SIG-M5 treated with dmso at 0.1 percent for 504 hours (cell line): ENCODE data around the gene N4BP2.
A peak's percentile ranks its signal among the peaks of the same experiment; 100 is the strongest.

Experiments
- DNase-seq: peaks from one replicate; lab custom pipeline; 2025; ENCODE audit not compliant: unreplicated experiment; lab: John Stamatoyannopoulos, UW

N4BP2 gene

GRCh38 chr4:40149960-40150385, 93.3 kb downstream of the N4BP2 start:
- peak; percentile 87 for DNase-seq

DNA sequence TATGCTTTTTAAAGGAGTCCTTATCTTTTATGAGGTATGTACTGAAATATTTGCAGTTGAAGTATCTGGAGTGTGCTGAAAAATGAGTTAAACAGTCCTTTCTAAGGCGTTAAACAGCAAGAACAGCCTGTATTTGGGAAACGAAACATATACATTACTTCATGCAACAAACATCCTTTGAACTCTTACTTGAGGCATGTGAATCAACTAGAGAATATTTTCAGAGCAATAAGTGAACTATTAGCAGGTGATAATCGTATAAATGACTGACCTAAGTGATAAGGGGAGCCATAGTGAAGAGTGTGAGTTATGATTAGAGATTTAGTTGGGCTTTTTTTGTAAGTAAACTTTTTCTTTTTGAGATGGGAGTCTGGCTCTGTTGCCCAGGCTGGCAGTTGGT, 94.3 kb downstream of the N4BP2 start:
- DNase-seq, result no peak

DNA sequence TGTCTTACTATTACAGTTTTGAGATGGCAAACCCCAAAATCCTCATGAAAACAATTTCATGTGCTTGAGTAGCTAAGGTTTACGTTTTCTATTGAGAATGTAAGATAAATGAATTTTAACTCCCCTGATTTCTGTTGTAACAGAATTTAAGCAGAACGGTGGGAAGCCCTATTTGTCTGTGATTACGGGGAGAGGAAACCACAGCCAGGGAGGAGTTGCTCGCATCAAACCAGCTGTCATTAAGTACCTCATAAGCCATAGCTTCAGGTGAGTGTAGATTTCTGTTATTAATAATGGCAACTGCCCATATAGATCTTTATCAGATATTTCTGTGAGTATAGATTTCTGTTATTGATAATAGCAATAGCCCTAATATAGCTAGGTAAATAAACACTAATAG, 96.0 kb downstream of the N4BP2 start:
- no peak for DNase-seq

DNA sequence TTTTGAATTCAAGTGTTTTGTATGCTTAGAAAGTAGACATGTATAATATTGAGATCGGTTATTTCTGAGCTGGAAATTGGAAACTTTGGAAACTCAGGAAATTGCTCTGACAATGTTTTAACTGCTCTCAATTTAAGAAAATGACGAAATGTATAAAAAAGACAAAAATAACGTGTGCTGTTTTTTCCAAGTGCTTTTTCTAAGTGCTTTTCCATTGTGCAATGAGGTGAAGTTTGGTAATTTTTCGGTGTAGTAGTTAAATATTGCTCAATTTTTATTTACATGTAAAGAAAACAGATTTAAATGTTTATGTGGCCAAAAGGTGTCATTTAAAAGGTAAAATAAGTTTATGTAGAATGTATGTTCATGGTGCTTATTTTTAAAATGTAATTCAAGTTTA, 100.8 kb downstream of the N4BP2 start:
- DNase-seq, result peak; percentile 72

DNA sequence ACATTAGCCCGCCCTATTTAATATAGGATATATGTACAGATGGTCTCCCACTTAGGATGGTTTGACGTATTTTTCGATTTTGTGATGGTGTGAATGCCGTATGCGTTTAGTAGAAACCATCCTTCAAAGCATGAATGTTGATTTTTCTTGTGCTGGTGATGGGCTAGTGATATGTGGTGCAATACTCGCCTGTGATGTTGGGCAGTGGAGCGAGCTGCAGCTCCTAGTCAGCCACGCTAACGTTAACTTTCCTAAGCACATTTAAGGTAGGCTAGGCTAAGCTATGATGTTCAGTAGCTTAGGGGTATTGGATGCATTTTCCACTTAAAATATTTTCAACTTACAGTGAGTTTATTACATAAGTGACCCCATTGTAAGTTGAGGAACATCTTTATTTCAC, 103.6 kb downstream of the N4BP2 start:
- no peak for DNase-seq

GRCh38 chr4:40164459-40164858, 107.8 kb downstream of the N4BP2 start:
- no peak for DNase-seq

DNA sequence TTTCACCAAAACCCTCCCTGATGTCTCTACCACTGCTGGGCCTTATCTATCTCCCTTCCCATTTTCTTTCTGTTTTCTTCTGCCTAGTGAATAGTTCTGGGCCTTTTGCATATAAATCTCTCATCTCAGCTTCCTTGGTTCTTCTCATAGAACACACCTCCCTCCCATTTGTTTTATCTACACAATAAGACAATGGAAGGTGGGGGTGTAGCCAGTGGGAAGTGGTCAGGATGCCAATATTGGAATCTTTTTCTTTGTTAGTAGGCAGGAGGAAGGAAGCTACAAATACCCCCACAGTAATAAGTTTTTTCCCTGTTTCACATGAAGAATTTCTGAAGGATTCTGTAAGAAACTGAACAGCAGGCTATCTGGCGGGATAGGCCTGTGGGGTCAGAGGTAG, 109.3 kb downstream of the N4BP2 start:
- no peak for DNase-seq

DNA sequence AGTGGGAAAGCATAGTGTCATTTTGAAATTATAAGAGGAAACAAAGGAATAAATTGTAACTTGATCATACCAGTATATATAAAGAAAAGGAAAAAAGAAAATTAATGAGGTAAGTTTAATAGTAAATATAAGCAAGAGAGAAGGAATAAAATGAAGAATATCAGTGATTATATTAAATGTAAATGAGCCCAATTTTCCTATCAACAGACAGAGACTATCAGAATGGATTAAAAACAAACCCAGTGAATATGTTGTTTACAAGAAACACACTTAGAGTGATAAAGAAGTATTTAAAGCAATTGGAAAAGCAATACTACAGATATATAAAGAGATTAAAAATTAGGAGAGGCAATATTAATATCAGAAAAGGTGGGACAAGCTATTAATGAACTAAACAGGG, 111.4 kb downstream of the N4BP2 start:
- DNase-seq, result no peak

GRCh38 chr4:40170588-40170987, 113.9 kb downstream of the N4BP2 start:
- no peak for DNase-seq

GRCh38 chr4:40173470-40173875, 116.8 kb downstream of the N4BP2 start:
- DNase-seq, result no peak

DNA sequence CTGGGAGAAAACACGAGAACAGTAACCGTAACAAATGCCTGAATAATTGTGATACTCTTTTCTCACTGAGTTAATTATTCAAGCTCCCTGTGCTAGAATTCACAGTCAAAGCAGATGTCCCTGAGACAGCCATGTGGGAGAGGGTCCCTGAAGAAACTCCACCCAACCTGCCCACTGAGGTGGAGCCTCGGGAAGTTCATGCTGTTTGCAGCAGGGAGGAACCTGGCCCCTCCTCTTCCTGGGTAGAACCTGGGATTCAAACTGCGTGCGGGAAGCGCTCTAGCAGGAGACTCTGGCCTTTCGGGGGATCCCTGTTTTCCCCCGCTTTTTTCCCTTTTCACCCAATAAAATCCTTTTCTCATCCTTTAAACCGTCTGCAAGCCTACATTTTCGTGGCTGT, 120.0 kb downstream of the N4BP2 start:
- DNase-seq, result no peak

- DNase-seq, result no peak
Measured at GRCh38 chr4:40177591-40177990, 120.9 kb downstream of the N4BP2 start.

DNA sequence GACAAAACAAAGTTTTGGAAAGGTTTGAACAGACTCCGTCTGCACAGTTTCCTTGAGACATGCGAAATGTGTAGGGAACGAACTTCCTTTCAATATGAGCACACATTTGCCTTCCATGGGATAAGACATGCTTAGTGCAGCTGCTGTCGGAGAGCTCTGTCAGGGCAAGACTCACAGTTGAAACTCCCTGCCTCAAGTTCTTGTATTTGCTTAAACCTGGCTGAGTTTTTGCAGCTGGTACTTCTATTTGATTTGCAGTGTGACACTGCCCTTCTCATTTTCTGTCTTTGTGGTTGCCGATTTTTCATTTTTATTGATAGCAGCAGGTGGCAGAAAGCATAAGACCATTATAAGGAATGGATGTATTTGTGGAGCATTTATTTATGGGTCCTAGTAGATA, 122.0 kb downstream of the N4BP2 start:
- no peak for DNase-seq

- DNase-seq, result no peak
Measured at GRCh38 chr4:40179360-40179759, 122.7 kb downstream of the N4BP2 start.

GRCh38 chr4:40180356-40180755, 123.7 kb downstream of the N4BP2 start:
- peak; percentile 48 for DNase-seq

DNA sequence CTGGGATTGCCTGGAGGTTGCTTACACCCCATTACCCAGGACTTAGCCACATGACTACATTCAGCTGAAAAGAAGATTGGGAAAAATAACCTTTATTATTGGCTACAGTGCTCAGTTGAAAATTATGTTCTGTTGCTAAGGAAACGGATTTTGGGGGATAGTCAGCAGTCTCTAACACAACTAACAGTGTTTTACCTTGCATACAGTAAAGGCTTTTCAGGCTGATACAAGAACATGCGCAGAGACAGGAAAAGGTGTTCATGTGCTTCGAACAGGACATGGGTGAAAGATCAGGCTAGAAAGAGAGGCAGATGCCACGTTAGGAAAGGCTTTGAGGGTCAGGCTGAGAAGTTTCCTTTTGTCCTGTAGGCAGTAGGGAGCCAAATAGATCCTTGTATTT, 125.4 kb downstream of the N4BP2 start:
- DNase-seq, result no peak

DNA sequence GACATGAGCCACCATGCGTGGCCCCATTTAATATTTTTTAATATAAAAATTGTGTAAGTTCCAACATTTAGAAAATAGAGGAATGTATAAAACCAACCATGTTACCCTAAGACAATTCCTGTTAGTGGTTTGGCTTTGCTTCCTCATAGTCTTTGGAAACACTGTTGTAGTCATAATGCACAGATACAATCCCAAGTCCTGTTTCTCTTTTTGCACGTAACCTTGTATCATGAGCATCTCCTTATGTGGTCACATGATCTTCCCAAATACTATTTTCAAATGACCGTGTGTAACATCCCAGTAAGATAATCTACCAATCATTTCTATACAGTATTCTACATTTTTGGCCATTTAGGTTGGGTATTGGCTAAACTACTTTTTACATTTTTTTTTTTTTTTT, 126.3 kb downstream of the N4BP2 start:
- DNase-seq, result no peak

DNA sequence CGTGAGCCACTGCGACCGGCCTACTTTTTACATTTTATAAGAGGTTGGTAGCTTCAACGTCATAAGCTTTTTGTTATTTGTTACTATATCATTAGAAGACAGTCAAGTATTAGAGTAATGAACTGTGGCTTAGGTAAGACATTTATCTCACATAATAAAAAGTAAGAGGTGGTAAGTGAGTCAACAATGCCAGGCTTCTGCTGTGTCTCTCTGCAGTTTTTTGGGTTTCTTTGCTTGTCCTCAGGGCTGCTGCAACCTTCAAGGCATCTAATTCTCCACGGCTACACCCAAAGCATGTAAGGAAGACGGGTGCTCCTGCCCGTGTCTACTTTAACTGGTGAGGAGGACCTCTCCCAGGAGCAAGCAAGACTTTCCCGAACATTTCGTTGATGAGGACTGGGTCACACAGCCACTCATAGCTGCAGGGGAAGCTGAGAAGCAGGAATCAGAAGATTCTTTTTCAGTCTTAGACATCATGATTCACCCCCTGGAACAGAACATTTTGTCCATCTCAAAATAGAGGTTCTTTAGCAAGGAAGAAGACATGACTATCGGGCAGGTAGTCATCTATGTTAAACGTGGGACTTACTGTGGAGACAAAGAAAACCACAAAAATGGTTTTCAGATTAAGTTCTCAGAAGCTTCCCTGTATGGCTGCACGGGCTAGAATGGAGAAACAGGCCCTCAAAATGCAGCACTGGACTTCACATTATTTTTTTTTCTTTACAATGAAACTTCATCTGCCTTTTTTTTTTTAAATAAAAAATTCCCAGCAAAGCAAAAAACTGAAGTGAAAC, 127.2 kb downstream of the N4BP2 start:
- DNase-seq, result no peak

DNA sequence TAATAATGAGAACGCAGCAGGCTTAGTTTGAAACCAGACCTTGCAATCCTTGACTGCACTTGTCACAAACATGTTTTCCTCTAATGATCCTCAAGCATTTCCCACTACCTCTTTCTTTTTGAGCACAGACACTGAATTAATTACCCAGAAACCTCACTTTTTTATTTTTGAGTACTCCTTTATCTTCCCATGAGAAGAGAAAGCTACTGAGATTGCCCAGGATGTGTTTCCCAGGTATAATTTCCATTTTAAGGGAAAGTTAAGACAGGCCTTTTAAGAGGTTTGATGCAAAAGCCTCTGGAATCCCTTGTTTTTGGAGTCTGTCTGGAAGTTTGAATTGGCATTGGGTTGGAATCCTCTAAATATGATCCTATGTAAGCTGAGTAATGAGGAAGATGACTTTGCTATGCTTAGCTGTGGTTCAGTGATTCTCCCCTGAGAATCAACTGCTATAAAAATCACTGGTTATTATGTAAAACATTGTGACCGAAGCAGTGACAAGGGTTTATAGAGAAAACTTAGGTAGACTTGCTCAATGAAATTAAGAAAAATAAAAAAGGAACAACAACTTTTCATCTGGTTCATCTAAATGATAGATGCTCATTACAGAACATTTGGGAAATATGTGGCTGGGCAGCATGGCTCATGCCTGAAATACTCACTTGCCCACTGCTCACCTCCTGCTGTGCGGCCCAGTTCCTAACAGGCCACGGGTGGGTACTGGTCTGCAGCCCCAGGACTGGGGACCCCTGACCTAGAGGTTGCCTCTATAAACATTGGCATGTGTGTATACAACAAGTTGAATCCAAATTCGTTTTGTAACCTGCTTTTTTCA, 129.4 kb downstream of the N4BP2 start:
- no peak for DNase-seq

GRCh38 chr4:40186665-40187014, 130.0 kb downstream of the N4BP2 start:
- no peak for DNase-seq

GRCh38 chr4:40187386-40187906, 130.8 kb downstream of the N4BP2 start:
- no peak for DNase-seq

DNA sequence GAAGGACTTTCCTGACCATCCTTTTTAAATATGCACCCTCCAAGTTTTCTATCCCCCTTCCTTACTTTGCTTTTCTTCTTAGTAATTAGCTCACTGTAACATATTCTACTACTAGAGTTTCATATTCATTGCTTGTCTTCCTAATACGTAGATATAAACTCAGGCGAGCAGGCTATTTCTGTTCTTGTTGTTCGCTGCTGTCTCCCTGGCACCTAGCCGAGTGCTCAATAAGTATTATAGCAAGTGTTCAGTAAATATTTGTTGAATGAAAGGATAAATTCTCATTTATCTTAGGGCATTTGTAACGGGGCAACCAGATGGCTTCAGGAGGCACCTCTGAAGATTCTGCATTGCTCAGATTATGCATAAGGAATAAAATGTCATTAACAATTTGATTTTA, 133.4 kb downstream of the N4BP2 start:
- DNase-seq, result no peak
